B cell (primary cell): ENCODE data around the gene GLRX2. TPM values are rescaled to one million over a fixed set of nuclear protein-coding genes. Genes with fewer than 3 reads are reported as not detected.

Experiments used
- ATAC-seq: fragments of 200-7000 bp; cut with Tn5 transposase; one replicate; pipeline ENCODE4 v1.10.0; 2021; ENCODE audit warnings: low read depth, mild to moderate bottlenecking, moderate number of reproducible peaks, moderate library complexity
- CTCF ChIA-PET: fragments of 350-600 bp; sonication (Branson Sonifier 250); formaldehyde crosslinking; loops from one replicate; lab custom pipeline; 2021; ENCODE audit warnings: antibody characterized with exemption, inconsistent platforms; lab: Charles Lee
- POLR2A ChIA-PET: fragments of 350-600 bp; sonication (Branson Sonifier 250); formaldehyde crosslinking; loops from one replicate; lab custom pipeline; 2021; ENCODE audit warnings: antibody characterized with exemption; lab: Charles Lee
- DNase-seq: peaks from one replicate; pipeline ENCODE4 v3.0.0; 2013
- H2AFZ ChIP-seq: 2 replicates; pipeline ENCODE4 v1.6.1; 2012; ENCODE audit warnings: mild to moderate bottlenecking, low read depth, low read length; ENCODE audit not compliant: insufficient read depth, poor library complexity, severe bottlenecking
- H3K27ac ChIP-seq, 2 donors: 1 replicate in 1 of 2; 2 replicates in 1 of 2; pipeline ENCODE4 v1.5.1; 2012 to 2013; ENCODE audit warnings: low read length in 2 of 2, mild to moderate bottlenecking in 2 of 2, moderate library complexity in 1 of 2
- H3K27me3 ChIP-seq, 4 experiments: fragments of 200-600 bp in 1 of 4; sonication (generic) in 1 of 4; replicated peaks in 1 of 4; 1 replicate in 2 of 4; 2 replicates in 2 of 4; pipeline versions ENCODE4 v1.6.1 to v1.7.0; 2013 to 2016; ENCODE audit warnings: low read length in 3 of 4, mild to moderate bottlenecking in 2 of 4, mixed read lengths in 1 of 4, moderate library complexity in 1 of 4; ENCODE audit not compliant: insufficient read depth in 4 of 4, control insufficient read depth in 3 of 4; ENCODE audit errors: control extremely low read depth in 1 of 4
- H3K36me3 ChIP-seq, 2 experiments: replicated peaks in 1 of 2; 1 replicate in 1 of 2; 2 replicates in 1 of 2; pipeline versions ENCODE4 v1.6.1 to v1.7.1; 2013; ENCODE audit warnings: low read length in 1 of 2; ENCODE audit not compliant: insufficient read depth in 2 of 2, control insufficient read depth in 1 of 2; ENCODE audit errors: control extremely low read depth in 1 of 2, extremely low read depth in 1 of 2
- H3K4me1 ChIP-seq, 2 donors: fragments of 200-600 bp in 1 of 2; sonication (generic) in 1 of 2; 1 replicate in 1 of 2; 2 replicates in 1 of 2; pipeline versions ENCODE4 v1.5.1 to v1.6.1; 2013 to 2017; ENCODE audit warnings: low read length in 2 of 2; ENCODE audit not compliant: control insufficient read depth in 2 of 2, insufficient read depth in 2 of 2
- H3K4me2 ChIP-seq: replicated peaks from 2 replicates; pipeline ENCODE3; 2012; ENCODE audit warnings: mild to moderate bottlenecking, low read depth, low read length; ENCODE audit not compliant: poor library complexity, severe bottlenecking
- H3K4me3 ChIP-seq, 5 experiments: fragments of 200-600 bp in 1 of 5; sonication (generic) in 1 of 5; 1 replicate in 3 of 5; 2 replicates in 2 of 5; pipeline versions ENCODE4 v1.5.1 to v1.7.0; 2011 to 2016; ENCODE audit warnings: low read length in 4 of 5, mild to moderate bottlenecking in 4 of 5, low read depth in 2 of 5, control low read depth in 1 of 5, moderate library complexity in 1 of 5; ENCODE audit not compliant: insufficient read depth in 1 of 5; ENCODE audit errors: control extremely low read depth in 1 of 5, extremely low read depth in 1 of 5
- H3K79me2 ChIP-seq: fragments of 200-600 bp; sonication (generic); one replicate; pipeline ENCODE4 v1.6.0; 2016; ENCODE audit warnings: low read length; ENCODE audit not compliant: control insufficient read depth, insufficient read depth
- H3K9ac ChIP-seq: fragments of 200-600 bp; sonication (generic); 2 replicates; pipeline ENCODE4 v1.6.1; 2017; ENCODE audit warnings: mild to moderate bottlenecking, low read length, moderate library complexity
- H3K9me3 ChIP-seq, 3 donors: one replicate each; pipeline versions ENCODE4 v1.6.1 to v1.7.1; 2013; ENCODE audit warnings: low read length in 2 of 3; ENCODE audit not compliant: control insufficient read depth in 2 of 3, insufficient read depth in 1 of 3; ENCODE audit errors: control extremely low read depth in 1 of 3
- H4K20me1 ChIP-seq: 2 replicates; pipeline ENCODE4 v1.6.0; 2012; ENCODE audit warnings: mild to moderate bottlenecking, low read length; ENCODE audit not compliant: insufficient read depth, control insufficient read depth, poor library complexity, severe bottlenecking
- H3K27ac Mint-ChIP-seq: one replicate; pipeline ENCODE4 v1.8.0; 2021; ENCODE audit warnings: mixed read lengths
- H3K27me3 Mint-ChIP-seq: one replicate; pipeline ENCODE4 v1.8.0; 2021; ENCODE audit warnings: mixed read lengths
- H3K4me1 Mint-ChIP-seq: one replicate; pipeline ENCODE4 v1.8.0; 2021; ENCODE audit warnings: mixed read lengths
- H3K4me3 Mint-ChIP-seq: one replicate; pipeline ENCODE4 v1.8.0; 2021; ENCODE audit warnings: mixed read lengths
- H3K9me3 Mint-ChIP-seq: one replicate; pipeline ENCODE4 v1.8.0; 2022; ENCODE audit warnings: mixed read lengths; ENCODE audit not compliant: insufficient read depth
- CTCF ChIP-seq: fragments of 200-600 bp; IDR thresholded peaks from one replicate; pipeline ENCODE4 v1.8.0; 2022; ENCODE audit warnings: antibody characterized with exemption, mild to moderate bottlenecking
- EZH2 ChIP-seq: IDR thresholded peaks from 2 replicates; pipeline ENCODE4 v1.6.1; 2012; ENCODE audit warnings: borderline replicate concordance, low read depth, mild to moderate bottlenecking, moderate library complexity, low read length; ENCODE audit not compliant: insufficient read depth, poor library complexity, severe bottlenecking
- WGBS: methylation state at CpG from one replicate; pipeline ENCODE4 v1.1.5; 2013; ENCODE audit warnings: missing lambda C conversion rate; ENCODE audit not compliant: insufficient coverage; 5-methylcytosine and 5-hydroxymethylcytosine counted together
- intact Hi-C: fragments of 100-400 bp; cut with micrococcal nuclease; formaldehyde crosslinking; loops from one replicate; pipeline ENCODE4 v1.10.0; 2022
- polyA plus RNA-seq: library from polyadenylated mRNA; depleted of rRNA; stranded (reverse); fragments of >200 nt; gene quantifications from 2 replicates; pipeline ENCODE4 v1.2.3, GENCODE V29; 2012
- total RNA-seq, 2 donors: library from RNA; stranded (reverse); fragments of 120-200 nt in 1 of 2; gene quantifications; 1 replicate in 1 of 2; 2 replicates in 1 of 2; pipeline versions ENCODE4 v1.2.3 to v1.2.4, GENCODE V29; 2013 to 2022

The GLRX2 gene
- total and polyA plus RNA-seq, 2 donors (not counting 1 experiment from before 2014, with no cell fraction given) = 2.7 to 12.9 TPM

GRCh38 chr1:193131266-193131860 lies 26.1 kb upstream of the GLRX2 start:
- Mint-ChIP-seq H3K9me3 (no peaks in the 10 kb centered on the region), H3K4me1 (peaks cover 20% of the 10 kb centered on the region), H3K27ac (no peak overlapping the region), H3K27me3 (no peaks in the 10 kb centered on the region), H3K4me3 (no peak overlapping the region)
- Histone ChIP-seq H3K9me3 (peaks cover 0 to 1% (median 0%) of the 10 kb centered on the region in 3 donors), H3K27me3 (no peaks in the 10 kb centered on the region), H4K20me1 (peaks cover 30% of the 10 kb centered on the region), H3K4me2 (no peak overlapping the region), H3K4me1 (no peaks in the 10 kb centered on the region), H3K27ac (no peak overlapping the region), H3K4me3 (no peak overlapping the region), H3K79me2 (peaks cover 65% of the 10 kb centered on the region), H3K36me3 (peaks cover 17 to 53% of the 10 kb centered on the region in 2 experiments), H3K9ac (no peak overlapping the region), H2AFZ (no peak overlapping the region)
- no peak for DNase-seq
- ChIA-PET POLR2A (no interaction called here), CTCF (no interaction called here)
- ATAC-seq = no peak
- intact Hi-C loops = no loop called here
- WGBS = no CpG with 5 or more reads among the region's 2 CpGs
- TF ChIP-seq CTCF = no peak

DNA sequence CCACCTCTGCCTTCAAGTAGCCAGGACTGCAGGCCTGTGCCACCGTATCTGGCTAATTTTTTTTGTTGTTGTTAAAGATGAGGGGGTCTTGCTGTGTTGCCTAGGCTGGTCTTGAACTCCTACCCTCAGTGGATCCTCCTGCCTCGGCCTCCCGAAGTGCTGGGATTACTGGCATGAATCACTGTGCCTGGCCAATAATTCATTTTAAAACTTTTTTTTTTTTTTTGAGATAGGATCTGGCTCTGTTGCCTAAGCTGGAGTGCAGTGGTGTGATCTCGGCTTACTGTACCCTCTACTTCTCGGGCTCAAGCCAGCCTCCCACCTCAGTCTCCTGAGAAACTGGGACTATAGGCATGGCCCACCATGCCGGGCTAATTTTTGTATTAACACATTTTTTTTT lies 20.2 kb upstream of the GLRX2 start:
- Histone ChIP-seq H3K9ac (no peak overlapping the region), H3K9me3 (no peaks in the 10 kb centered on the region), H2AFZ (no peak overlapping the region), H3K27ac (no peak overlapping the region), H4K20me1 (peaks cover 32% of the 10 kb centered on the region), H3K36me3 (peaks cover 3 to 25% of the 10 kb centered on the region in 2 experiments), H3K27me3 (no peaks in the 10 kb centered on the region), H3K4me3 (no peak overlapping the region), H3K4me1 (peaks cover 20 to 21% of the 10 kb centered on the region in 2 donors), H3K79me2 (peaks cover 70% of the 10 kb centered on the region), H3K4me2 (no peak overlapping the region)
- Mint-ChIP-seq H3K4me1 (peaks cover 40% of the 10 kb centered on the region), H3K27ac (no peak overlapping the region), H3K9me3 (no peaks in the 10 kb centered on the region), H3K27me3 (no peaks in the 10 kb centered on the region), H3K4me3 (no peak overlapping the region)
- TF ChIP-seq CTCF = no peak
- TF ChIP-seq EZH2 = no peak
- no peak for DNase-seq
- POLR2A ChIA-PET = interaction anchor here (0.7 kb wide), 1 partner anchor 552 kb away, joined by 4 read pairs; no protein-coding TSS in a partner anchor
- ATAC-seq = no peak
- WGBS = 100% methylated on average over 1 of the region's 6 CpGs
- CTCF ChIA-PET = no interaction called here
- intact Hi-C loops = no loop called here
